Measurements from ENCODE around the gene MEX3D.
"Not testable (repeated sequence)": the region's sequence is repeated elsewhere in the genome, so short reads cannot be mapped to it uniquely, and the experiment has no call there.

Gene MEX3D

GRCh38 chr19:1522061-1522460 lies 46.1 kb downstream of the MEX3D start:
- Histone ChIP-seq H3K27ac (ENCODE audit: low read length) (no peak overlapping the region), H3K4me1 (ENCODE audit: control insufficient read depth in 1 of 2, insufficient read depth in 2 of 2, low read length in 2 of 2) (peaks cover 0 to 3% of the 10 kb centered on the region in 2 donors), H3K4me3 (ENCODE audit: low read depth in 1 of 2, low read length in 2 of 2) (no peak overlapping the region), H3K9me3 (ENCODE audit: control insufficient read depth in 1 of 2, low read length in 2 of 2) (no peaks in the 10 kb centered on the region), H3K36me3 (ENCODE audit: control insufficient read depth in 1 of 2, insufficient read depth in 2 of 2, low read length in 2 of 2) (no peaks in the 10 kb centered on the region), H3K27me3 (ENCODE audit: low read depth, low read length) (peaks cover 16% of the 10 kb centered on the region)

GRCh38 chr19:1521636-1522035 lies 46.5 kb downstream of the MEX3D start:
- Histone ChIP-seq H3K4me3 (ENCODE audit: low read depth in 1 of 2, low read length in 2 of 2) (no peak overlapping the region), H3K36me3 (ENCODE audit: control insufficient read depth in 1 of 2, insufficient read depth in 2 of 2, low read length in 2 of 2) (no peaks in the 10 kb centered on the region), H3K4me1 (ENCODE audit: control insufficient read depth in 1 of 2, insufficient read depth in 2 of 2, low read length in 2 of 2) (peaks cover 0 to 3% of the 10 kb centered on the region in 2 donors), H3K9me3 (ENCODE audit: control insufficient read depth in 1 of 2, low read length in 2 of 2) (no peaks in the 10 kb centered on the region), H3K27me3 (ENCODE audit: low read depth, low read length) (peaks cover 16% of the 10 kb centered on the region), H3K27ac (ENCODE audit: low read length) (no peak overlapping the region)

DNA sequence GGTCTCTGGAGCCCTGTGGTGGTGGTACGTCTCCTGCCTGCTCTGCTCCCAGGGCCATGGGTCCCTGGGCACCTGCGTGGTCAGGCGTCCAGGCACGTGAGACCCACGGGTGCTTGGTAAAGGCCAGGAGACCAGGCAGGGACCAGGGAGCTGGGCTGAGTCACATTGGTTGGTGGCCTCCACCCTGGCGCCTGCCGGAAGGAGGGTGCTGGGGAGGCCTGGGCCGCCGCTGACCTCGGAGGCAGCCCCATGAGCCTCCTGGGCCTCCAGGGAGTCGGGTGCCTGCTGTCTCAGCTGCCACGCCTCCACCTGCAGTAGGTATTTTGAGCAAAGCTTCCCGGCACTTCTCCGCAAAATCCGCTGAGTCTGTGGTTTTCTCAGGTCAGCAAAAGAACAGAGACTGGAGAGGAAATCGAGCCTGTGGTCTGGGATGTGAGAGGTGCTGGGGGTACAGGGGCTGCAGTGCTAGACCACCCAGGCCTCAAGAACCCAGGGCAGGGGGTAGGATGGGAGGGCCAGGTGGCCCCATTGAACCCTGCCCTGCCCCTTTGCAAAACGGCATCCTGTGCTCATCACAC lies 47.8 kb downstream of the MEX3D start:
- Histone ChIP-seq H3K4me3 (ENCODE audit: low read depth in 1 of 2, low read length in 2 of 2) (no peak overlapping the region), H3K4me1 (ENCODE audit: control insufficient read depth in 1 of 2, insufficient read depth in 2 of 2, low read length in 2 of 2) (peaks cover 0 to 3% of the 10 kb centered on the region in 2 donors), H3K36me3 (ENCODE audit: control insufficient read depth in 1 of 2, insufficient read depth in 2 of 2, low read length in 2 of 2) (no peaks in the 10 kb centered on the region), H3K27me3 (ENCODE audit: low read depth, low read length) (peaks cover 16% of the 10 kb centered on the region), H3K27ac (ENCODE audit: low read length) (no peak overlapping the region), H3K9me3 (ENCODE audit: control insufficient read depth in 1 of 2, low read length in 2 of 2) (no peaks in the 10 kb centered on the region)

DNA sequence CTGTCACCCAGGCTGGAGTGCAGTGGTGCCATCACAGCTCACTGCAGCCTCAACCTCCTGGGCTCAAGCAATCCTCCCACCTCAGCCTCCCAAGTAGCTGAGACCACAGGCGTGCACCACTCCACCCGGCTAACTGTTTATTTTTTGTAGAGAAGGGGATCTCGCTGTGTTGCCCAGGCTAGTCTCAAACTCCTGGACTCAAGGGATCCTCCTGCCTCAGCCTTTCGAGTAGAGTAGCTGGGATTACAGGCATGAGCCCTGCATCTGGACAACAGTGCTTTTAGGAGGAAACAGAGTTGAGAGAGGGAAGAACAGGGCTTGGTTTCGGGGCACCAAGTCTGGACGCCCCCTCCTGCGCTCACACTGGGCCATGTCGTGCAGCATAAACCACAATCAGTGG lies 48.3 kb downstream of the MEX3D start:
- not testable (repeated sequence) for H3K27ac ChIP-seq (ENCODE audit: low read length); H3K36me3 ChIP-seq (ENCODE audit: control insufficient read depth in 1 of 2, insufficient read depth in 2 of 2, low read length in 2 of 2); H3K9me3 ChIP-seq (ENCODE audit: control insufficient read depth in 1 of 2, low read length in 2 of 2); H3K4me3 ChIP-seq (ENCODE audit: low read depth in 1 of 2, low read length in 2 of 2); H3K4me1 ChIP-seq (ENCODE audit: control insufficient read depth in 1 of 2, insufficient read depth in 2 of 2, low read length in 2 of 2)
- peaks cover 11% of the 10 kb centered on the region for H3K27me3 ChIP-seq (ENCODE audit: low read depth, low read length)

- Histone ChIP-seq H3K27ac (ENCODE audit: low read length) (no peak overlapping the region), H3K27me3 (ENCODE audit: low read depth, low read length) (peaks cover 5% of the 10 kb centered on the region), H3K4me1 (ENCODE audit: control insufficient read depth in 1 of 2, insufficient read depth in 2 of 2, low read length in 2 of 2) (peaks cover 0 to 2% of the 10 kb centered on the region in 2 donors), H3K4me3 (ENCODE audit: low read depth in 1 of 2, low read length in 2 of 2) (no peak overlapping the region), H3K36me3 (ENCODE audit: control insufficient read depth in 1 of 2, insufficient read depth in 2 of 2, low read length in 2 of 2) (no peaks in the 10 kb centered on the region), H3K9me3 (ENCODE audit: control insufficient read depth in 1 of 2, low read length in 2 of 2) (no peaks in the 10 kb centered on the region)
These were observed 49.7 kb downstream of the MEX3D start for GRCh38 chr19:1518471-1518870.

GRCh38 chr19:1516395-1516753 lies 51.8 kb downstream of the MEX3D start:
- no peaks in the 10 kb centered on the region for H3K9me3 ChIP-seq (ENCODE audit: control insufficient read depth in 1 of 2, low read length in 2 of 2)
- no peak overlapping the region for H3K4me3 ChIP-seq (ENCODE audit: low read depth in 1 of 2, low read length in 2 of 2)
- H3K27me3 ChIP-seq (ENCODE audit: low read depth, low read length) = peaks cover 3% of the 10 kb centered on the region
- H3K36me3 ChIP-seq (ENCODE audit: control insufficient read depth in 1 of 2, insufficient read depth in 2 of 2, low read length in 2 of 2) = no peaks in the 10 kb centered on the region
- no peak overlapping the region for H3K27ac ChIP-seq (ENCODE audit: low read length)
- peaks cover 0 to 7% of the 10 kb centered on the region in 2 donors for H3K4me1 ChIP-seq (ENCODE audit: control insufficient read depth in 1 of 2, insufficient read depth in 2 of 2, low read length in 2 of 2)

DNA sequence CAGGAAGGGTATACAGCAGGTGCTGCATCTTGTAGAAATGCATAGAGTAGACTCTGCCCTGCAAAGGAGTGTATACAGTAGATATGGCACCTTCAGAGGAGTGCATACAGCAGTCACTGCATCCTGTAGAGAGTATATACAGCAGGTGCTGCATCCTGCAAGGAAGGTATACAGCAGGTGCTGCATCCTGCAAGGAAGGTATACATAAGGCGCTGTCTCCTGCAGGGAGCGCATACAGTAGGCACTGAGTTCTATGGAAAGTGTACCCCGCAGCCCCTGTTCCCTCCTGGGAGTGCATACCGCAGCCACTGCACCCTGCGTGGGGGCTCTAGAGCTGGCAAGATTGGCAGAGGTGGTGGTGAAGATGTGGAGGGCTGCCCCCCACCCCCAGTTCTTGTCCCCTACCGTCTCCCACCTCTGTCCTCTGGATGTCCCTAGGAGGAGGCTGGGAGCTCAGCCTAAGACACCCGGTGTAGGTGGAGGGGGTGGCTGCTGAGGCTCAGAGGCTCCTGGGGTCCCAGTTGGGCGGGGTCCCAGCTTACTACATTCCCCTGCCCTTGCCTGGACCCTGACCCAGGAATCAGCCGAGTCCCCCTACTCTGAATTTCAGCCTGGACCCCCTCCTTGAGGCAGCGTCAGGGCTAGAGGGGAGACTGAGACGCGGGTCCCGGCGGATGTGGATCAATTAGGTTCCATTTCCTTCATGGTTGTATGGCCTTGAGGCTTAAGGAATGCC lies 53.0 kb downstream of the MEX3D start:
- peaks cover 3% of the 10 kb centered on the region for H3K27me3 ChIP-seq (ENCODE audit: low read depth, low read length)

GRCh38 chr19:1514295-1514661 lies 53.8 kb downstream of the MEX3D start:
- H3K9me3 ChIP-seq (ENCODE audit: control insufficient read depth in 1 of 2, low read length in 2 of 2) = no peaks in the 10 kb centered on the region
- no peaks in the 10 kb centered on the region for H3K36me3 ChIP-seq (ENCODE audit: control insufficient read depth in 1 of 2, insufficient read depth in 2 of 2, low read length in 2 of 2)
- H3K27ac ChIP-seq (ENCODE audit: low read length) = no peak overlapping the region
- H3K4me3 ChIP-seq (ENCODE audit: low read depth in 1 of 2, low read length in 2 of 2) = no peak overlapping the region
- H3K4me1 ChIP-seq (ENCODE audit: control insufficient read depth in 1 of 2, insufficient read depth in 2 of 2, low read length in 2 of 2) = peaks cover 0 to 7% of the 10 kb centered on the region in 2 donors
- H3K27me3 ChIP-seq (ENCODE audit: low read depth, low read length) = peaks cover 3% of the 10 kb centered on the region

More for the DNA sequence above, 53.0 kb downstream of the MEX3D start:
- Histone ChIP-seq H3K4me1 (ENCODE audit: control insufficient read depth in 1 of 2, insufficient read depth in 2 of 2, low read length in 2 of 2) (peaks cover 0 to 7% of the 10 kb centered on the region in 2 donors), H3K9me3 (ENCODE audit: control insufficient read depth in 1 of 2, low read length in 2 of 2) (no peaks in the 10 kb centered on the region), H3K27ac (ENCODE audit: low read length) (no peak overlapping the region), H3K36me3 (ENCODE audit: control insufficient read depth in 1 of 2, insufficient read depth in 2 of 2, low read length in 2 of 2) (no peaks in the 10 kb centered on the region), H3K4me3 (ENCODE audit: low read depth in 1 of 2, low read length in 2 of 2) (no peak overlapping the region)

DNA sequence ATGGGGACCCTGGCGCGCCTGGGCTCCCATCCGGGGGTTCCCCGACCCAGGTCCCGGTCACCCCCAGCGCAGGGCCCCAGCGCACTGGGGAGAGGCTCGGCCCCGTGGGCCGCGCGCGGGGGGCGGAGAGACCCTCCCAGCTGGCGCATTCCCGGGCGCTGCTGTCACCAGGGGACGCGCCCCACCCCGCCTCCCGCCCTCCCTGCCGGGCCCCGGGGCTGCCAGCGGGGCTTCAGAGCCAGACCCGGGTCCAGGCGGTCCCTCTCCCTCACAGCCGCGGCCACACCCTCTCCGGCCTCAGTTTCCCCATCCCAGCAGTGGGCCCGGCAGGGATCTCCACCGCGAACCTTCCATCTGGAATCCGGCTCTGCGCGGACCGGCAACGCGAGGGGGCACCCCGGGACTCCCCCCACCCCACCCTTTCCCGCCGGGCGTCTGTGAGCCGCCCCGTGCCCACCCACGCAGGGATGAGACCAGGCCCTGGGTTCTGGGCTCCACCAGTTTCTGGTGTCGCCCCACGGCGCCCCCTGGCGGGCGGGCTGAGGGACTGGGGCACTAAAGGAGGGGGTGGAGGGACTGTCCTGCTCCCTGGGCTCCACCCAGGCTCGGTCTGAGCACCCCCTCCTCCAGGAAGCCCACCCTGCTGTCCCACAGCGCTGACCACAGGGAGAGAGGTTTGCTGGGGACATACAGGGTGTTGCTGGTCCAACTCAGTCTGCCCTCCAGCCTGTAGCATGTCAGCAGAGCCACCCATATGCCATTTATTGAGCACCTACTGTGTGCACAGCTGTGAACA lies 54.4 kb downstream of the MEX3D start:
- Histone ChIP-seq H3K36me3 (ENCODE audit: control insufficient read depth in 1 of 2, insufficient read depth in 2 of 2, low read length in 2 of 2) (no peaks in the 10 kb centered on the region), H3K9me3 (ENCODE audit: control insufficient read depth in 1 of 2, low read length in 2 of 2) (no peaks in the 10 kb centered on the region), H3K4me3 (ENCODE audit: low read depth in 1 of 2, low read length in 2 of 2) (peak overlapping the region in 1 of 2 donors; percentile 61), H3K27me3 (ENCODE audit: low read depth, low read length) (peaks cover 3% of the 10 kb centered on the region), H3K4me1 (ENCODE audit: control insufficient read depth in 1 of 2, insufficient read depth in 2 of 2, low read length in 2 of 2) (peaks cover 0 to 7% of the 10 kb centered on the region in 2 donors), H3K27ac (ENCODE audit: low read length) (no peak overlapping the region)

GRCh38 chr19:1512671-1513498 lies 55.2 kb downstream of the MEX3D start, which contains the start of gene ADAMTSL5:
Gene ADAMTSL5, minus strand, starts transcription at chr19:1513019. Its CDS starts 2,076 bp downstream, at chr19:1510943.
- H3K27ac ChIP-seq (ENCODE audit: low read length) = no peak within 1 kb of the TSS

More at GRCh38 chr19:1512671-1513498, 55.2 kb downstream of the MEX3D start, which contains the start of gene ADAMTSL5:
- peak within 1 kb of the TSS; percentile 44 to 61 for H3K4me3 ChIP-seq (ENCODE audit: low read depth in 1 of 2, low read length in 2 of 2)
- H3K27me3 ChIP-seq (ENCODE audit: low read depth, low read length) = peaks cover 3% of the 10 kb centered on the region
- peaks cover 0 to 10% of the 10 kb centered on the region in 2 donors for H3K4me1 ChIP-seq (ENCODE audit: control insufficient read depth in 1 of 2, insufficient read depth in 2 of 2, low read length in 2 of 2)
- no peaks in the 10 kb centered on the region for H3K36me3 ChIP-seq (ENCODE audit: control insufficient read depth in 1 of 2, insufficient read depth in 2 of 2, low read length in 2 of 2)
- H3K9me3 ChIP-seq (ENCODE audit: control insufficient read depth in 1 of 2, low read length in 2 of 2) = peaks cover 0 to 4% of the 10 kb centered on the region in 2 donors
